Measurements from ENCODE around the gene GHRL. TPM values are rescaled to one million over a fixed set of nuclear protein-coding genes. Genes with fewer than 3 reads are reported as not detected.

Gene GHRL
- total and polyA plus RNA-seq, 2 donors from 2014 or later: 0.73 to 1.2 TPM

- intact Hi-C loops (cut with DNase I): no loop called here
- Histone ChIP-seq H3K4me3 (ENCODE audit: low read length in 3 of 3) (no peak overlapping the region), H3K9me3 (ENCODE audit: control insufficient read depth in 2 of 3, insufficient read depth in 1 of 3, low read length in 3 of 3) (no peaks in the 10 kb centered on the region), H3K9ac (ENCODE audit: low read length in 3 of 3) (no peak overlapping the region), H3K27me3 (ENCODE audit: control insufficient read depth, insufficient read depth, low read length) (no peaks in the 10 kb centered on the region), H3K27ac (ENCODE audit: low read depth in 2 of 2, low read length in 2 of 2) (no peak overlapping the region), H3K4me1 (ENCODE audit: control insufficient read depth in 2 of 3, insufficient read depth in 2 of 3, low read depth in 1 of 3, low read length in 3 of 3) (peaks cover 0 to 6% (median 0%) of the 10 kb centered on the region in 3 donors), H3K36me3 (ENCODE audit: control insufficient read depth in 2 of 3, insufficient read depth in 3 of 3, low read length in 3 of 3) (peaks cover 6 to 38% (median 27%) of the 10 kb centered on the region in 3 donors)
- no peak for TF ChIP-seq CTCF (IDR thresholded peaks at IDR 0.05; ENCODE audit: borderline replicate concordance, extremely low read depth, insufficient read depth)
- DNase-seq (no peak), FAIRE-seq (no peak)
These were observed 13.2 kb downstream of the GHRL start for GRCh38 chr3:10279384-10280176.

- Histone ChIP-seq H3K27me3 (ENCODE audit: control insufficient read depth, insufficient read depth, low read length) (no peaks in the 10 kb centered on the region), H3K27ac (ENCODE audit: low read depth in 2 of 2, low read length in 2 of 2) (no peak overlapping the region), H3K9ac (ENCODE audit: low read length in 3 of 3) (no peak overlapping the region), H3K9me3 (ENCODE audit: control insufficient read depth in 2 of 3, insufficient read depth in 1 of 3, low read length in 3 of 3) (no peaks in the 10 kb centered on the region), H3K36me3 (ENCODE audit: control insufficient read depth in 2 of 3, insufficient read depth in 3 of 3, low read length in 3 of 3) (peaks cover 6 to 38% (median 27%) of the 10 kb centered on the region in 3 donors), H3K4me3 (ENCODE audit: low read length in 3 of 3) (no peak overlapping the region), H3K4me1 (ENCODE audit: control insufficient read depth in 2 of 3, insufficient read depth in 2 of 3, low read depth in 1 of 3, low read length in 3 of 3) (peaks cover 0 to 5% (median 0%) of the 10 kb centered on the region in 3 donors)
- no peak for TF ChIP-seq CTCF (IDR thresholded peaks at IDR 0.05; ENCODE audit: borderline replicate concordance, extremely low read depth, insufficient read depth)
- intact Hi-C loops (cut with DNase I): no loop called here
- FAIRE-seq (no peak), DNase-seq (no peak)
These were observed 14.2 kb downstream of the GHRL start for GRCh38 chr3:10278501-10278900.

- intact Hi-C loops (cut with DNase I): no loop called here
- Histone ChIP-seq H3K27ac (ENCODE audit: low read depth in 2 of 2, low read length in 2 of 2) (no peak overlapping the region), H3K9me3 (ENCODE audit: control insufficient read depth in 2 of 3, insufficient read depth in 1 of 3, low read length in 3 of 3) (no peaks in the 10 kb centered on the region), H3K9ac (ENCODE audit: low read length in 3 of 3) (no peak overlapping the region), H3K4me3 (ENCODE audit: low read length in 3 of 3) (no peak overlapping the region), H3K27me3 (ENCODE audit: control insufficient read depth, insufficient read depth, low read length) (no peaks in the 10 kb centered on the region), H3K4me1 (ENCODE audit: control insufficient read depth in 2 of 3, insufficient read depth in 2 of 3, low read depth in 1 of 3, low read length in 3 of 3) (peaks cover 0 to 7% (median 5%) of the 10 kb centered on the region in 3 donors), H3K36me3 (ENCODE audit: control insufficient read depth in 2 of 3, insufficient read depth in 3 of 3, low read length in 3 of 3) (peaks cover 6 to 38% (median 27%) of the 10 kb centered on the region in 3 donors)
- no peak for FAIRE-seq
- no peak for TF ChIP-seq CTCF (IDR thresholded peaks at IDR 0.05; ENCODE audit: borderline replicate concordance, extremely low read depth, insufficient read depth)
- DNase-seq: no peak
These were observed 15.6 kb downstream of the GHRL start for GRCh38 chr3:10277115-10277625.

Data from kidney (tissue), 14 donors.